Osteoblast (primary cell): ENCODE data around the gene ECEL1. TPM values are rescaled to one million over a fixed set of nuclear protein-coding genes. Genes with fewer than 3 reads are reported as not detected.

Experiments used
- DNase-seq: peaks from one replicate; pipeline ENCODE4 v3.0.0; 2011; ENCODE audit warnings: low spot score, mixed read lengths; ENCODE audit not compliant: insufficient read length; ENCODE audit errors: missing footprints
- H2AFZ ChIP-seq: 2 replicates; pipeline ENCODE4 v1.6.0; 2011; ENCODE audit warnings: mild to moderate bottlenecking, low read length
- H3K27ac ChIP-seq: 2 replicates; pipeline ENCODE4 v1.5.1; 2011; ENCODE audit warnings: mild to moderate bottlenecking, low read depth, low read length, moderate library complexity
- H3K27me3 ChIP-seq: 2 replicates; pipeline ENCODE4 v1.6.0; 2012; ENCODE audit warnings: mild to moderate bottlenecking, control low read depth, inconsistent platforms, low read length, moderate library complexity; ENCODE audit not compliant: insufficient read depth
- H3K36me3 ChIP-seq: 2 replicates; pipeline ENCODE4 v1.5.1; 2011; ENCODE audit warnings: mild to moderate bottlenecking, low read length, control low read depth, moderate library complexity; ENCODE audit not compliant: insufficient read depth
- H3K4me1 ChIP-seq: 2 replicates; pipeline ENCODE4 v1.5.1; 2011; ENCODE audit warnings: mild to moderate bottlenecking, low read length, control low read depth, moderate library complexity; ENCODE audit not compliant: insufficient read depth
- H3K4me2 ChIP-seq: 2 replicates; pipeline ENCODE4 v1.6.0; 2011; ENCODE audit warnings: mild to moderate bottlenecking, low read length; ENCODE audit not compliant: insufficient read depth
- H3K4me3 ChIP-seq: fragments of 200-600 bp; sonication (generic); 3 replicates; pipeline ENCODE4 v1.5.1; 2012; ENCODE audit warnings: mild to moderate bottlenecking, low read length, inconsistent platforms; ENCODE audit not compliant: insufficient read depth
- H3K79me2 ChIP-seq: 2 replicates; pipeline ENCODE4 v1.6.0; 2012; ENCODE audit warnings: mild to moderate bottlenecking, low read length, control low read depth, inconsistent platforms; ENCODE audit not compliant: insufficient read depth
- H3K9me3 ChIP-seq: 2 replicates; pipeline ENCODE4 v1.5.1; 2011; ENCODE audit warnings: low read depth, low read length, control low read depth
- H4K20me1 ChIP-seq: 2 replicates; pipeline ENCODE4 v1.6.0; 2012; ENCODE audit warnings: mild to moderate bottlenecking, low read length, control low read depth; ENCODE audit not compliant: insufficient read depth
- CTCF ChIP-seq: IDR thresholded peaks from 2 replicates; pipeline ENCODE4 v1.5.1; 2011; ENCODE audit warnings: mild to moderate bottlenecking, low read depth, low read length, moderate library complexity; ENCODE audit errors: extremely low read depth
- total RNA-seq: library from RNA; depleted of rRNA; stranded (reverse); fragments of >200 nt; gene quantifications from 2 replicates; pipeline ENCODE4 v1.2.3, GENCODE V29; 2012

Gene ECEL1
- total RNA-seq, 1 donor: not detected

GRCh38 chr2:232478571-232479340 lies 8.9 kb downstream of the ECEL1 start:
- Histone ChIP-seq H3K4me3 (no peak overlapping the region), H2AFZ (no peak overlapping the region), H3K27me3 (peaks cover 19% of the 10 kb centered on the region), H4K20me1 (no peaks in the 10 kb centered on the region), H3K4me1 (no peaks in the 10 kb centered on the region), H3K79me2 (no peaks in the 10 kb centered on the region), H3K4me2 (no peak overlapping the region), H3K36me3 (no peaks in the 10 kb centered on the region), H3K9me3 (no peaks in the 10 kb centered on the region), H3K27ac (no peak overlapping the region)
- no peak for TF ChIP-seq CTCF
- peak; percentile 81 for DNase-seq

- Histone ChIP-seq H3K4me2 (no peak overlapping the region), H2AFZ (no peak overlapping the region), H3K27me3 (peaks cover 27% of the 10 kb centered on the region)
Measured at GRCh38 chr2:232477751-232478510, 9.7 kb downstream of the ECEL1 start.

GRCh38 chr2:232476791-232477190 lies 10.8 kb downstream of the ECEL1 start:
- H3K27me3 ChIP-seq: peaks cover 31% of the 10 kb centered on the region
- H3K4me1 ChIP-seq: no peaks in the 10 kb centered on the region
- H2AFZ ChIP-seq: no peak overlapping the region
- H3K36me3 ChIP-seq: no peaks in the 10 kb centered on the region
- no peak overlapping the region for H3K27ac ChIP-seq
- H3K79me2 ChIP-seq: no peaks in the 10 kb centered on the region
- DNase-seq: peak; percentile 26
- no peaks in the 10 kb centered on the region for H4K20me1 ChIP-seq
- TF ChIP-seq CTCF: no peak
- no peak overlapping the region for H3K4me3 ChIP-seq
- H3K4me2 ChIP-seq: no peak overlapping the region
- no peaks in the 10 kb centered on the region for H3K9me3 ChIP-seq

More at GRCh38 chr2:232477751-232478510, 9.7 kb downstream of the ECEL1 start:
- H3K4me1 ChIP-seq: no peaks in the 10 kb centered on the region
- H3K4me3 ChIP-seq: no peak overlapping the region
- H4K20me1 ChIP-seq: no peaks in the 10 kb centered on the region
- DNase-seq: peak; percentile 78
- H3K27ac ChIP-seq: no peak overlapping the region
- no peaks in the 10 kb centered on the region for H3K79me2 ChIP-seq
- no peak for TF ChIP-seq CTCF
- H3K9me3 ChIP-seq: no peaks in the 10 kb centered on the region
- H3K36me3 ChIP-seq: no peaks in the 10 kb centered on the region

GRCh38 chr2:232476045-232476444 lies 11.6 kb downstream of the ECEL1 start:
- Histone ChIP-seq H3K4me3 (no peak overlapping the region), H4K20me1 (no peaks in the 10 kb centered on the region), H2AFZ (no peak overlapping the region), H3K79me2 (no peaks in the 10 kb centered on the region), H3K27ac (no peak overlapping the region), H3K36me3 (no peaks in the 10 kb centered on the region), H3K4me1 (no peaks in the 10 kb centered on the region), H3K27me3 (peaks cover 31% of the 10 kb centered on the region), H3K4me2 (no peak overlapping the region), H3K9me3 (no peaks in the 10 kb centered on the region)
- no peak for TF ChIP-seq CTCF
- DNase-seq: peak; percentile 51
